Measurements from ENCODE around the gene GSTT2. TPM values are rescaled to one million over a fixed set of nuclear protein-coding genes. Genes with fewer than 3 reads are reported as not detected.
"Not testable (repeated sequence)": the region's sequence is repeated elsewhere in the genome, so short reads cannot be mapped to it uniquely, and the experiment has no call there.

GSTT2 gene
- total RNA-seq, 1 experiment from 2014 or later, result 0.15 TPM

- DNase-seq (ENCODE audit: low spot score), result not testable (repeated sequence)
Observed at GRCh38 chr22:23974345-23974744, 5.6 kb upstream of the GSTT2 start, which contains the start of gene DDT. Gene DDT, minus strand, starts transcription at chr22:23974441. Its CDS starts 27 bp downstream, at chr22:23974414.

- not testable (repeated sequence) for DNase-seq (ENCODE audit: low spot score)
Observed at GRCh38 chr22:23974836-23975352, 5.0 kb upstream of the GSTT2 start.

GRCh38 chr22:23977304-23977703 is 2.6 kb upstream of the GSTT2 start:
- not testable (repeated sequence) for DNase-seq (ENCODE audit: low spot score)

- DNase-seq (ENCODE audit: low spot score), result not testable (repeated sequence)
Observed at GRCh38 chr22:23980567-23980966, 633 bp downstream of the GSTT2 start.

- no peak for DNase-seq (ENCODE audit: low spot score)
Observed at GRCh38 chr22:23984430-23984829, 4.5 kb downstream of the GSTT2 start.

- not testable (repeated sequence) for DNase-seq (ENCODE audit: low spot score)
Observed at GRCh38 chr22:23986089-23986488, 6.2 kb downstream of the GSTT2 start.

GRCh38 chr22:23986538-23987178 is 6.7 kb downstream of the GSTT2 start:
- not testable (repeated sequence) for DNase-seq (ENCODE audit: low spot score)

GRCh38 chr22:23989583-23990244 is 9.8 kb downstream of the GSTT2 start:
- not testable (repeated sequence) for DNase-seq (ENCODE audit: low spot score)

- not testable (repeated sequence) for DNase-seq (ENCODE audit: low spot score)
Observed at GRCh38 chr22:23993080-23993479, 13.1 kb downstream of the GSTT2 start.

- not testable (repeated sequence) for DNase-seq (ENCODE audit: low spot score)
Observed at GRCh38 chr22:23993581-23994177, 13.7 kb downstream of the GSTT2 start.

- no peak for DNase-seq (ENCODE audit: low spot score)
Observed at GRCh38 chr22:23997092-23997491, 17.2 kb downstream of the GSTT2 start.

- not testable (repeated sequence) for DNase-seq (ENCODE audit: low spot score)
Observed at GRCh38 chr22:23999779-24000178, 19.8 kb downstream of the GSTT2 start.

GRCh38 chr22:24001314-24001713 is 21.4 kb downstream of the GSTT2 start:
- no peak for DNase-seq (ENCODE audit: low spot score)

GRCh38 chr22:24002272-24002671 is 22.3 kb downstream of the GSTT2 start:
- DNase-seq (ENCODE audit: low spot score), result no peak

GRCh38 chr22:24002851-24003250 is 22.9 kb downstream of the GSTT2 start:
- DNase-seq (ENCODE audit: low spot score), result no peak

- no peak for DNase-seq (ENCODE audit: low spot score)
Observed at GRCh38 chr22:24003887-24004286, 24.0 kb downstream of the GSTT2 start.

GRCh38 chr22:24005201-24005600 is 25.3 kb downstream of the GSTT2 start, which contains the start of gene GSTT4:
Gene GSTT4, minus strand, starts transcription at chr22:24005453. Its CDS starts 97 bp downstream, at chr22:24005356.
- no peak for DNase-seq (ENCODE audit: low spot score)

- no peak for DNase-seq (ENCODE audit: low spot score)
Observed at GRCh38 chr22:24006207-24006913, 26.4 kb downstream of the GSTT2 start.

- DNase-seq (ENCODE audit: low spot score), result no peak
Observed at GRCh38 chr22:24006914-24007214, 26.9 kb downstream of the GSTT2 start.

- DNase-seq (ENCODE audit: low spot score), result no peak
Observed at GRCh38 chr22:24007253-24008021, 27.5 kb downstream of the GSTT2 start.

GRCh38 chr22:24008022-24008283 is 28.0 kb downstream of the GSTT2 start:
- DNase-seq (ENCODE audit: low spot score), result no peak

Data from HT-29 (cell line).